ENCODE data around the gene PRR22.
A peak's percentile ranks its signal among the peaks of the same experiment; 100 is the strongest.

Gene PRR22

GRCh38 chr19:5784581-5785147, at the start of gene PRR22:
Gene PRR22 (minus strand): TSS chr19:5784746. CDS start chr19:5784660, 86 bp downstream.
- no peak for DNase-seq

- no peak for DNase-seq
These were observed 48.1 kb upstream of the PRR22 start for GRCh38 chr19:5832527-5833216.

- DNase-seq = no peak
These were observed 47.5 kb upstream of the PRR22 start for GRCh38 chr19:5832061-5832460.

GRCh38 chr19:5831159-5831558, 46.6 kb upstream of the PRR22 start:
- DNase-seq = no peak

- DNase-seq = no peak
These were observed 45.2 kb upstream of the PRR22 start for GRCh38 chr19:5829567-5830310.

GRCh38 chr19:5828661-5829566, 44.4 kb upstream of the PRR22 start:
- peak; percentile 9 for DNase-seq

- no peak for DNase-seq
These were observed 43.5 kb upstream of the PRR22 start for GRCh38 chr19:5827891-5828660.

- no peak for DNase-seq
These were observed 42.9 kb upstream of the PRR22 start for GRCh38 chr19:5827342-5827890.

- DNase-seq = peak; percentile 38
These were observed 42.2 kb upstream of the PRR22 start for GRCh38 chr19:5826531-5827341.

GRCh38 chr19:5825178-5825577, 40.6 kb upstream of the PRR22 start:
- DNase-seq = no peak

GRCh38 chr19:5824751-5825150, 40.2 kb upstream of the PRR22 start:
- DNase-seq = no peak

GRCh38 chr19:5823579-5824281, 39.2 kb upstream of the PRR22 start:
- no peak for DNase-seq

- no peak for DNase-seq
These were observed 37.8 kb upstream of the PRR22 start for GRCh38 chr19:5822181-5822844.

- no peak for DNase-seq
These were observed 37.1 kb upstream of the PRR22 start for GRCh38 chr19:5821521-5822180.

GRCh38 chr19:5820785-5821184, 36.2 kb upstream of the PRR22 start:
- no peak for DNase-seq

- DNase-seq = no peak
These were observed 34.0 kb upstream of the PRR22 start for GRCh38 chr19:5818594-5818993.

GRCh38 chr19:5817218-5817617, 32.7 kb upstream of the PRR22 start:
- DNase-seq = no peak

GRCh38 chr19:5814852-5815246, 30.3 kb upstream of the PRR22 start:
- DNase-seq = no peak

Measured in NCI-H1694 (cell line).